Measurements from ENCODE around the gene HSDL1.
"Not testable (repeated sequence)": the region's sequence is repeated elsewhere in the genome, so short reads cannot be mapped to it uniquely, and the experiment has no call there.

Gene HSDL1

GRCh38 chr16:84141143-84141670 lies 3.8 kb downstream of the HSDL1 start:
- in situ Hi-C loops (cut with MboI; ENCODE audit: low sequenced_read_pairs), result no loop called here

DNA sequence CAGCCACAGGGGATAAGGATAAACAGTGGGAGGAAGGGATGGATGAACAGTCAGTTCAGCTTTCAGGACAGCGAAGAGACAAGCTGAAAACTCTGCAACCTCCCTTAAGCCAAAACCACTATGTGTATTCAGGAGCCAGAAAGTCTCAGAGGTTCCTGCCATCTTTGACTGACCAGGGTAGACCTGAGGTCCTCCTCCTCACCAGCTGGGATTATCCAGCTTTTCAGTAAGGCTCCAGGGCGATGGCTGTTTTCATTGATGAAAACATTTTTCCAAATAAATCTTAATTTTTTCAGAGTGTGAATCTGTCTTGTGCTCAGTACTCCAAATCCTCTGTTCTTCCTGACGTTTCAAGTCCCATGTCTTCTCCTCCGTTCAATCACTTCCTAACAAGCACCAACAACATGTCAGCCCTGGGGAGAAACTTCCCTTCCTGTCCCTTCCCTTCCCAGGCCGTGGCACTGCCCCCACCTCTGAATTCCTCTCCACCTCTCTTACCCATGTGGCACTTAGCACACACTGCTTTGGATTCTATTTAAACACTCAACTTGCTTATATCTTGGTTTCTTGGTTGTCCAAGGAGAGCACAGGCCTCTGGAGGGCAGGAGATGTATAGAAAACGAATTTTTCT lies 5.2 kb downstream of the HSDL1 start:
- in situ Hi-C loops (cut with MboI; ENCODE audit: low sequenced_read_pairs), result no loop called here

DNA sequence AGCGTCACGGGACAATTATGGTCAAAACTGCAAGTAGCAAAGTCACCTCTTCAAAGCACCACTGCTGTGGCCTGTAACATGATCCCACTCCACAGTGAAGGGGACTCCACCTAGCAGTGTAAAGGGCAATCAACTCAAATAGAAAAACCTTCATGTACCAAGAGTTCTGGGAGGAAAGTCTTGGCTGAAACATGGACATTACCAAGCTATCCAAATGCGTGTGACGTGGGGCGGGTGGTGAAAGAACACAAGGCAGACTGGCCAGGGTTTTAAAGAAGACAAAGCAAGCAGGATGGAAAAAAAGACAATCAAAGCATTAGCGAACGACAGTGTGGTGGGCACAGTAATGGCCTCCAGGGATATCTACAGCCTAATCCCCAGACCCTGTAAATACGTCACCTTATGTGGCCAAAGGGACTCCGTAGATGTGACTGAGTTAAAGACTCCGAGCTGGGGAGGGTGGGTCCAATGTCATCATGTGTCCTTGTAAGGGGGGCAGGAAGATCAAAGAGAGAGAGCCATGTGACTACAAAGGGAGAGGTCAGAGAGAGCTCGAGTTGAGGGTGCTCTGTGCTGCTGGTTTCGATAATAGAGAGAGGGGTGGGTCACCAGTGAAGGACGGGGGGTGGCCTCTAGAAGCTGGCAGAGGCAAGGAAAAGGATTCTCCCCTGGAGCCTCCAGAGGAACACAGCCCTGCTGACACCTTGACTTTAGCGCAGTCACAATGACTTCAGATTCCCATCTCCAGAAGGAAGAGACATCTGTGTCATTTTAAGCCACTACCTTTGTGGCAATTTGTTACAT lies 6.0 kb downstream of the HSDL1 start:
- in situ Hi-C loops (cut with MboI; ENCODE audit: low sequenced_read_pairs), result no loop called here

DNA sequence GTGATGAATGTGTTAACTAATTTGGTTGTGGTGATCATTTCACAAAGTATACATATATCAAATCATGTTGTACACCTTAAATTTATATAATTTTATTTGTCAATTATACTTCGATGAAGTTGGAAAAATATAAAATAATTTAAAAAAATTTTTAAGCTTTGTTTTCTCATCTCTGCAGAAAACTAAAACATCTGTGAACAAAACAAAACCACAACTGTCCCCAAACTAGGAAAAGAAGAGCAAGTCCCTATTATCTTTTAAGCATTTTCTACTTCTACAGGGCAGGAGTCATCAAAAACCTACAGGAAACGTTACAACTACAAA lies 6.5 kb downstream of the HSDL1 start:
- in situ Hi-C loops (cut with MboI; ENCODE audit: low sequenced_read_pairs), result no loop called here

DNA sequence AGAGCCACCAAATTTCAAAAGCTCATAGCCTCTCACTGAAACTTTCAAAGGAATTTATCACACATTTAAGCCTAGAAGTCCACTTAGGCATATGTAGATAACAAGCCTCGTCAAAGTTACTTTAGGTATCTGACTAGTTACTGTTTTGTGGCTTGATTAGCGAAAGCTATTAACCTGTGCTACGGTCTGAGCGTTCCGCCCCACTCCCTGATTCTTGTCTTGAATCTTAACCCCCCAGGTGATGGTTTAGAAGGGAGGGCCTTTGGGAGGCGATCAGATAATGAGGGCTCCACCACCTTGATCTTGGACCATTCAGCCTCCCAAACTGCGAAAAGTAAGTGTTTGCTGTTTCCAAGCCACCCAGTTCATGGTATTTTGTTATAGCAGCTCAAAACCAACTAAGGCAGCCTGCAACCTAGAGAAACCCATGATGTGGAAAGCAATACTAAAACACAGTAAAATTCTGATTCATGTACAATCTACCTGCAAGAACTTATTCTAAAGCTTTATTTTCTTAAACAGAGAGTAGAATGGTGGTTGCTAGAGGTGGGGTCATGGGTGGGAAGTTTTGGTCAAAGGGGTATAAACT lies 7.1 kb downstream of the HSDL1 start:
- in situ Hi-C loops (cut with MboI; ENCODE audit: low sequenced_read_pairs), result no loop called here

GRCh38 chr16:84137287-84137686 lies 7.7 kb downstream of the HSDL1 start:
- in situ Hi-C loops (cut with MboI; ENCODE audit: low sequenced_read_pairs), result no loop called here

- in situ Hi-C loops (cut with MboI; ENCODE audit: low sequenced_read_pairs), result no loop called here
Measured at GRCh38 chr16:84136331-84137125, 8.4 kb downstream of the HSDL1 start.

GRCh38 chr16:84132527-84133285 lies 12.3 kb downstream of the HSDL1 start:
- in situ Hi-C loops (cut with MboI; ENCODE audit: low sequenced_read_pairs), result no loop called here

GRCh38 chr16:84131117-84131516 lies 13.9 kb downstream of the HSDL1 start:
- in situ Hi-C loops (cut with MboI; ENCODE audit: low sequenced_read_pairs), result no loop called here

- in situ Hi-C loops (cut with MboI; ENCODE audit: low sequenced_read_pairs), result no loop called here
Measured at GRCh38 chr16:84124257-84125073, 20.5 kb downstream of the HSDL1 start.

GRCh38 chr16:84121007-84121406 lies 24.0 kb downstream of the HSDL1 start:
- in situ Hi-C loops (cut with MboI; ENCODE audit: low sequenced_read_pairs), result no loop called here

GRCh38 chr16:84120023-84120422 lies 25.0 kb downstream of the HSDL1 start:
- in situ Hi-C loops (cut with MboI; ENCODE audit: low sequenced_read_pairs), result no loop called here

GRCh38 chr16:84119368-84119767 lies 25.6 kb downstream of the HSDL1 start:
- in situ Hi-C loops (cut with MboI; ENCODE audit: low sequenced_read_pairs), result no loop called here

DNA sequence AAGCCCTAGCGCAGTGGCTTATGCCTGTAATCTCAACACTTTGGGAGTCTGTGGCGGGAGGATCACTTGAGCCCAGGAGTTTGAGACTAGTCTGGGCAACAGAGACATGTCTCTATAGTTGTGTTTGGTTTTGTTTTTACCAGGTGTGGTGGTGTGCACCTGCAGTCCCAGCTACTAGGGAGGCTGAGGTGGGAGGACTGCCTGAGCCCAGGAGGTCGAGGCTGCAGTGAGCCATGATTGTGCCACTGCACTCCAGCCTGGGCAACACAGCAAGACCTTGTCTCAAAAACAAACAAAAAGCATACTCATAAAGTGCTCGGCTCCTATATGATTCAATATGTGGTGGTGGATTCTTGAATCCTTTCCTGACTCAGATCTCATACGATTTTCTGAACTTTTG lies 26.7 kb downstream of the HSDL1 start:
- in situ Hi-C loops (cut with MboI; ENCODE audit: low sequenced_read_pairs), result not testable (repeated sequence)

DNA sequence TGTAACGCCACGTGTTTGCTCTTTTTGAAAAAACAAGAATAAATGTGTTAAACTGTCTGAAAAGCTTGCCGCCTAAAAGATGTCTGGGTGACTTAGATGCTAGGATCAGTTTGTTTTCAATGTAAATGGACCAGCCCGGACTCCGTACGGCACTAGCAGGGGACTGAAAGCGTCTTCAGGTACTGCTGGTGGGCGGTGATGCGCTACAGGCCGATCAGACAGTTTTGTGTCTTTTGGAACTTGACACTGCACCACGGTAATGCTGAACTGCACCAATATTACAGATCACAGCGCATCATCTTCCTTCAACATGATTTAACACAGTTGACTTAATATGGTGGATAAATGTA lies 27.5 kb downstream of the HSDL1 start:
- in situ Hi-C loops (cut with MboI; ENCODE audit: low sequenced_read_pairs), result no loop called here

DNA sequence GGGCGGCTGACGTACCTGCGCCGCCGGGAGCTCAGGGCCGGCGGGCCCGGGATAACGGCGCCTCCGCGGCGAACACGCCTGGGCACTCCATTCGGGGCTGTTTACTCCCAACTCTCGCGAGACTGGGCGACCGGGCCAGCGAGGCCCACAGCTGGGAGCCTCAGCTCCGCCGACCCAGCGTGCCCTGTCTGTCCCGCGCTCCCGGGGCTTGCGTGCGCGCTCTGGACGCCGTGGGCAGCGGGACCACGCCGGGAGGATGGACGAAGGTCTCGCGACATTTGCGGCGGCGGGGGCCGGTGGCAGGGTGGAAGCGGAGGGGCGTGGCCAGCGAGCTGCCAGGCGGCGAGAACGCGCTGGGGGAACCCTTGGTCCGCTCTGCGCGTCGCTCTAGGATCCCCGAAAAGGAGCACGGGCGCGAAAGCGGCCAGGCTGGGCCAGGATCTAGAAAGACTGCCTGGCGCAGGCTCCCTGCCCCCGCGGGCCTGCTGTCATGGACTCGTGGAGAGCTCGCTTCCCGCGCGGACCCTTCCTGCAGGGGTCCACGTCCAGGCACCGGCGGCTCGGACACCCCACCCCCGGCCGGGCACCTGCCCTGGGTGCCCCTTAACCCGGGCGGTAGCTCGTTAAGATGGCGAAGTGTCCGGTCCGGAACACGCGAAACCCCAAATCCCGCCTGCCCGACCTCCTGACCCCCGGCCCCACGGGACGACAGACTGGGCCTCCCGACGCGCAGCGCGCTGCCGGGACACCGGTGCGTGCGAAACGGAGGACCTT lies 28.1 kb downstream of the HSDL1 start, which contains the start of gene MBTPS1:
Gene MBTPS1, minus strand, starts transcription at position 223 of the 774 bp plus-strand sequence. CDS start 15,159 bp downstream, outside the sequence.
- in situ Hi-C loops (cut with MboI; ENCODE audit: low sequenced_read_pairs), result no loop called here

DNA sequence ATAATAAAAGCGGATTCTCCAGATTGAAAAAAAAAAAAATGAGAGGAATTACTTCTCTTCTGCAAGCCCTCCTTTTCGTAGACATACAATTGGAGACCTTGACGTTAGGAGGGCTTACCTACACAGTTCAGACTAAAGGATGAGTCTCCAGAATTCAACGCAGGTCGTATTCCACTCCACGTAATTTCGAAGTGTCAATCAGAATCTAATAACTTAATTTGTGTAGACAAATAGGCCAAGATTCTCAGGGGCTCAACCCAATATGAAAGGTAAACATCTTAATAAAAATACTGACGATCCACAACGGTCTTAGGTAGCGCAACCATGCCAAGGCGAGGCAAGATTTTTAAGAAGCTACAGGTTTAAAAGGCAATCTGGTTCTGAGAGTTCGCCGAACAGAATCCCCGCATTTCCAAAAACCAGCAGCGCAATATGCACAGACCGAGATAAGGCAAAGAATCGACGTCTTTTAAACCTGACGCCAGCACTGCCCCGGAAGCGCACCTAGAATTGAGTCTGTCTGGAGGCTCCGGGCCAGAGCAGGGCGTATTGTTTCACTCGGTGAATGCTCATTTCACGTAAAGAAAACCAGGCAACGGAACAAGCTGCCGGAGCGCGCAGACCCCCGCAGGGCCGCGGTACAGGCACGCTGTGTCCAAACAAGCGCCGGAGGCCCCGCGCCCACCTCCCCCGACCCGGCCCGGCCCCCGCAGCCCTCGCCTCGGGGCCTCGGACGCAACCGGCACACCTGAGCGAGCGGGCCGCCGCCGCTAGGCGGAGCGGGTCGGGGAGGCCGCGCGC lies 28.9 kb downstream of the HSDL1 start:
- in situ Hi-C loops (cut with MboI; ENCODE audit: low sequenced_read_pairs), result no loop called here

DNA sequence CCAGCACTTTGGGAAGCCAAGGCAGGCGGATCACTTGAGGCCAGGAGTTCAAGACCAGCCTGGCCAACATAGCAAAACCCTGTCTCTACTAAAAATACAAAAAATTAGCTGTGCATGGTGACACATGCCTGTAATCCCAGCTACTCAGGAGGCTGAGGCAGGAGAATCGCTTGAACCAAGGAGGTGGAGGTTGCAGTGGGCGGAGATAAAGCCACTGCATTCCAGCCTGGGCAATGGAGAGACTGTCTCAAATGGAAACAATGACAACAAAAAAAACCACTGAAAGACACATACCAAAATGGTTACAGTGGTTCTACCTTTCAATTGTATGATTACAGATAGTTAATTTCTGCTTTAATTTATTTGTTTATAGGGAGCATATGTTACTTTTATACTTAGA lies 33.0 kb downstream of the HSDL1 start:
- in situ Hi-C loops (cut with MboI; ENCODE audit: low sequenced_read_pairs), result not testable (repeated sequence)

All from HL-60/S4 treated with retinoic acid at 250 ng/mL for 4 days and 3 days (cell line).